GM23248 (cell line): Measurements from ENCODE around the gene ADGRL2. TPM values are rescaled to one million over a fixed set of nuclear protein-coding genes. Genes with fewer than 3 reads are reported as not detected.

ENCODE experiments used
- DNase-seq: peaks from one replicate; pipeline ENCODE4 v3.0.0-alpha.2; 2015
- H2AFZ ChIP-seq: fragments of 200-600 bp; sonication (generic); 2 replicates; pipeline ENCODE4 v1.6.1; 2016; ENCODE audit warnings: antibody characterized with exemption
- H3F3A ChIP-seq: fragments of 200-600 bp; sonication (generic); 2 replicates; pipeline ENCODE4 v1.6.1; 2016; ENCODE audit warnings: mild to moderate bottlenecking, antibody characterized with exemption, mixed run types; ENCODE audit not compliant: insufficient read depth
- H3K27ac ChIP-seq: fragments of 200-600 bp; sonication (generic); 2 replicates; pipeline ENCODE4 v1.5.1; 2016; ENCODE audit warnings: mild to moderate bottlenecking
- H3K27me3 ChIP-seq: fragments of 200-600 bp; sonication (generic); replicated peaks from 2 replicates; pipeline ENCODE4 v1.6.1; 2016; ENCODE audit warnings: mild to moderate bottlenecking; ENCODE audit not compliant: insufficient read depth
- H3K36me3 ChIP-seq: fragments of 200-600 bp; sonication (generic); 2 replicates; pipeline ENCODE4 v1.6.1; 2016; ENCODE audit warnings: low read depth, mild to moderate bottlenecking
- H3K4me1 ChIP-seq: fragments of 200-600 bp; sonication (generic); 2 replicates; pipeline ENCODE4 v1.6.1; 2016; ENCODE audit warnings: mild to moderate bottlenecking; ENCODE audit not compliant: insufficient read depth
- H3K4me2 ChIP-seq: fragments of 200-600 bp; sonication (generic); one replicate; pipeline ENCODE4 v1.6.1; 2016; ENCODE audit warnings: mild to moderate bottlenecking; ENCODE audit not compliant: unreplicated experiment
- H3K4me3 ChIP-seq: fragments of 200-600 bp; sonication (generic); 2 replicates; pipeline ENCODE4 v1.5.1; 2016; ENCODE audit warnings: mild to moderate bottlenecking
- H3K79me2 ChIP-seq: fragments of 200-600 bp; sonication (generic); 2 replicates; pipeline ENCODE4 v1.6.1; 2016; ENCODE audit warnings: mild to moderate bottlenecking; ENCODE audit not compliant: insufficient read depth
- H3K9ac ChIP-seq: fragments of 200-600 bp; sonication (generic); 2 replicates; pipeline ENCODE4 v1.6.1; 2016; ENCODE audit warnings: mild to moderate bottlenecking
- H3K9me2 ChIP-seq: fragments of 200-600 bp; sonication (generic); 2 replicates; pipeline ENCODE4 v1.6.1; 2016; ENCODE audit warnings: mixed run types, mild to moderate bottlenecking, moderate library complexity; ENCODE audit not compliant: insufficient read depth
- H3K9me3 ChIP-seq: fragments of 200-600 bp; sonication (generic); one replicate; pipeline ENCODE4 v1.6.1; 2017; ENCODE audit warnings: low read depth
- H4K20me1 ChIP-seq: fragments of 200-600 bp; sonication (generic); 2 replicates; pipeline ENCODE4 v1.6.0; 2016; ENCODE audit not compliant: insufficient read depth
- EZH2 ChIP-seq: fragments of 200-600 bp; sonication (generic); IDR thresholded peaks from 2 replicates; pipeline ENCODE4 v1.6.1; 2018; ENCODE audit warnings: antibody characterized with exemption, mild to moderate bottlenecking; ENCODE audit not compliant: insufficient read depth, poor library complexity, severe bottlenecking
- EZH2phosphoT487 ChIP-seq: fragments of 200-600 bp; sonication (generic); IDR thresholded peaks from 2 replicates; pipeline ENCODE4 v1.6.1; 2018; ENCODE audit warnings: antibody characterized with exemption, moderate library complexity, mild to moderate bottlenecking, low read depth; ENCODE audit not compliant: insufficient read depth
- WGBS, 2 experiments: methylation state at CpG; one replicate each; pipeline ENCODE4 v1.1.6; 2015 to 2017; ENCODE audit warnings: low lambda C conversion rate in 2 of 2, low coverage in 1 of 2; ENCODE audit errors: missing lambda C conversion rate in 2 of 2; 5-methylcytosine and 5-hydroxymethylcytosine counted together
- in situ Hi-C: fragments of 300-500 bp; cut with MboI; formaldehyde crosslinking; loops from 2 replicates; pipeline ENCODE4 v1.15.0; 2020
- polyA plus RNA-seq: library from polyadenylated mRNA; unstranded; fragments of >200 nt; fragmentation: Nextera tagmentation; extraction: Ambion mirVana; gene quantifications from 2 replicates; pipeline ENCODE4 v1.2.1, GENCODE V29; 2016
- total RNA-seq: library from RNA; depleted of rRNA; stranded (reverse); fragments of >200 nt; shearing (Covaris generic); gene quantifications from 2 replicates; pipeline ENCODE4 v1.2.3, GENCODE V29; 2014

The ADGRL2 gene
- total and polyA plus RNA-seq, 2 experiments from 2014 or later: 12.3 to 41.6 TPM

GRCh38 chr1:82015444-82015843, 214.7 kb downstream of the ADGRL2 start:
- Histone ChIP-seq H3K4me2 (no peak overlapping the region), H3K9me3 (no peaks in the 10 kb centered on the region), H3K79me2 (no peaks in the 10 kb centered on the region), H3K9me2 (no peaks in the 10 kb centered on the region), H3K27me3 (no peaks in the 10 kb centered on the region; the same call in 1 of the 2 replicates), H4K20me1 (no peaks in the 10 kb centered on the region), H3K27ac (no peak overlapping the region), H3K4me1 (no peaks in the 10 kb centered on the region), H3F3A (no peaks in the 10 kb centered on the region), H2AFZ (no peak overlapping the region), H3K9ac (no peak overlapping the region), H3K36me3 (no peaks in the 10 kb centered on the region), H3K4me3 (no peak overlapping the region)
- TF ChIP-seq EZH2 (no peak), EZH2phosphoT487 (no peak)
- 62 to 65% methylated on average over 6 of the region's 6 CpGs for WGBS, 2 experiments
- DNase-seq: no peak
- in situ Hi-C loops: no loop called here

GRCh38 chr1:82018319-82018718, 217.6 kb downstream of the ADGRL2 start:
- H3K9me2 ChIP-seq: no peaks in the 10 kb centered on the region
- H3K9me3 ChIP-seq: no peaks in the 10 kb centered on the region
- no peak for TF ChIP-seq EZH2phosphoT487
- no peak for TF ChIP-seq EZH2
- H3K9ac ChIP-seq: no peak overlapping the region
- H3K4me3 ChIP-seq: no peak overlapping the region
- no peak for DNase-seq
- no peaks in the 10 kb centered on the region for H3K4me1 ChIP-seq
- H3K79me2 ChIP-seq: no peaks in the 10 kb centered on the region
- H3K4me2 ChIP-seq: no peak overlapping the region
- no peaks in the 10 kb centered on the region for H4K20me1 ChIP-seq
- H2AFZ ChIP-seq: no peak overlapping the region
- 48 to 54% methylated on average over 2 of the region's 2 CpGs for WGBS, 2 experiments
- H3K27ac ChIP-seq: no peak overlapping the region
- in situ Hi-C loops: no loop called here
- no peaks in the 10 kb centered on the region for H3F3A ChIP-seq
- H3K36me3 ChIP-seq: no peaks in the 10 kb centered on the region
- H3K27me3 ChIP-seq: no peaks in the 10 kb centered on the region; the same call in 1 of the 2 replicates

- no peaks in the 10 kb centered on the region for H4K20me1 ChIP-seq
- WGBS, 2 experiments: 14 to 19% methylated on average over 1 of the region's 1 CpG
- DNase-seq: no peak
- no peak overlapping the region for H3K27ac ChIP-seq
- H3K9me2 ChIP-seq: no peaks in the 10 kb centered on the region
- H3K27me3 ChIP-seq: no peaks in the 10 kb centered on the region; the same call in 1 of the 2 replicates
- in situ Hi-C loops: no loop called here
- H2AFZ ChIP-seq: no peak overlapping the region
- no peak overlapping the region for H3K4me2 ChIP-seq
- no peaks in the 10 kb centered on the region for H3K36me3 ChIP-seq
- TF ChIP-seq EZH2: no peak
- TF ChIP-seq EZH2phosphoT487: no peak
- no peak overlapping the region for H3K9ac ChIP-seq
- H3K9me3 ChIP-seq: no peaks in the 10 kb centered on the region
- H3K4me1 ChIP-seq: no peaks in the 10 kb centered on the region
- no peaks in the 10 kb centered on the region for H3K79me2 ChIP-seq
- H3F3A ChIP-seq: no peaks in the 10 kb centered on the region
- no peak overlapping the region for H3K4me3 ChIP-seq
Measured at GRCh38 chr1:82019508-82019907, 218.8 kb downstream of the ADGRL2 start.

GRCh38 chr1:82030830-82031229, 230.1 kb downstream of the ADGRL2 start:
- no peak overlapping the region for H3K9ac ChIP-seq
- H2AFZ ChIP-seq: no peak overlapping the region
- no peak overlapping the region for H3K4me2 ChIP-seq
- no peaks in the 10 kb centered on the region for H3K9me3 ChIP-seq
- 42 to 52% methylated on average over 3 of the region's 3 CpGs for WGBS, 2 experiments
- H3K36me3 ChIP-seq: no peaks in the 10 kb centered on the region
- H3K79me2 ChIP-seq: no peaks in the 10 kb centered on the region
- DNase-seq: no peak
- H3K9me2 ChIP-seq: peaks cover 3% of the 10 kb centered on the region; the same call in 1 of the 2 replicates
- no peaks in the 10 kb centered on the region for H3K27me3 ChIP-seq
- H4K20me1 ChIP-seq: no peaks in the 10 kb centered on the region
- TF ChIP-seq EZH2phosphoT487 (no peak), EZH2 (no peak)
- H3K27ac ChIP-seq: no peak overlapping the region
- H3K4me1 ChIP-seq: no peaks in the 10 kb centered on the region
- in situ Hi-C loops: no loop called here
- no peak overlapping the region for H3K4me3 ChIP-seq
- no peaks in the 10 kb centered on the region for H3F3A ChIP-seq

- no peaks in the 10 kb centered on the region for H4K20me1 ChIP-seq
- no peaks in the 10 kb centered on the region for H3K36me3 ChIP-seq
- no peak overlapping the region for H3K4me2 ChIP-seq
- WGBS, 2 experiments: 39 to 41% methylated on average over 2 of the region's 2 CpGs
- no peak overlapping the region for H2AFZ ChIP-seq
- H3K4me1 ChIP-seq: no peaks in the 10 kb centered on the region
- H3F3A ChIP-seq: no peaks in the 10 kb centered on the region
- no peaks in the 10 kb centered on the region for H3K79me2 ChIP-seq
- H3K9ac ChIP-seq: no peak overlapping the region
- H3K27me3 ChIP-seq: no peaks in the 10 kb centered on the region
- in situ Hi-C loops: no loop called here
- TF ChIP-seq EZH2phosphoT487 (no peak), EZH2 (no peak)
- no peak for DNase-seq
- no peaks in the 10 kb centered on the region for H3K9me3 ChIP-seq
- H3K4me3 ChIP-seq: no peak overlapping the region
- H3K9me2 ChIP-seq: peaks cover 3% of the 10 kb centered on the region; the same call in 1 of the 2 replicates
- H3K27ac ChIP-seq: no peak overlapping the region
Measured at GRCh38 chr1:82032068-82032467, 231.3 kb downstream of the ADGRL2 start.
